ENCODE measurements around the gene PICALM. TPM values are rescaled to one million over a fixed set of nuclear protein-coding genes. Genes with fewer than 3 reads are reported as not detected.

Gene PICALM
- total and polyA plus RNA-seq, 2 of the 13 experiments (the other 11 are each of a cell fraction or from before 2014, with no cell fraction given) = 97.6 to 154 TPM

DNA sequence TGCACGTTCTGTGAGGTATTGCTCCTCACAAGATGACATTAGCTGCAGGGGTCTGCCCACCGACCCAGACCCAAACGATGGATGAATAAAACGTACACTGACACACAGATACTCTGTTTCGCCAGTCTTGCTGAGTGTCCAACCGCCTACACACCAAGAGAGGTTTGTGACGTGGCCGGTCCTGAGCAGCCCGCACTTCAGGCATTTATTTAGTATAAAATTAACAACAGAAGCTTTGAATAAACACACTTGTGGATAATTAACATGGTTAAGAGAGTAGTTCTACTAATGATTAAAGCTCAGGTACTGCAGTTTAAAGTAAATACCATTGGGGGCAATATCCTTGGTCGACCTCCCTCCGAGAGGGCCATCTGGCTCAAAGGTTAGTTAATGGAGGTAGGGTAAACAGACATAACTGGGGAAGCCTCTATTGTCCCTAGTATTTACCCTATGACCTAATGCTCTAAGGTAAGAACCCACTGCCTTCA lies 138.0 kb downstream of the PICALM start:
- POLR2A ChIA-PET = interaction anchor here (0.6 to 1.5 kb wide), 6 partner anchors 8 to 138 kb away, joined by 3 to 6 read pairs (median 4); partner anchors contain the start of genes CCDC83 and PICALM
- H3K27ac ChIP-seq (ENCODE audit: extremely low read length, insufficient read depth, low read length) = peak overlapping the region; percentile 81
- H3K79me2 ChIP-seq (ENCODE audit: insufficient read depth, low read length) = no peaks in the 10 kb centered on the region
- no peaks in the 10 kb centered on the region for H4K20me1 ChIP-seq (ENCODE audit: insufficient read depth, low read length)
- H3K4me1 ChIP-seq (ENCODE audit: insufficient read depth, low read length) = peaks cover 58% of the 10 kb centered on the region
- no peaks in the 10 kb centered on the region for H3K9me3 ChIP-seq (ENCODE audit: low read length)
- no peaks in the 10 kb centered on the region; a peak in 1 of 5 replicates for H3K27me3 ChIP-seq (ENCODE audit: control insufficient read depth in 1 of 2, insufficient read depth in 2 of 2, low read length in 2 of 2)
- peak overlapping the region in 1 of 3 experiments; percentile 17; a peak in 2 of 6 replicates for H3K4me3 ChIP-seq (replicated peaks in 1 of 3; ENCODE audit: insufficient read depth in 1 of 3, low read depth in 2 of 3, low read length in 3 of 3)
- FAIRE-seq = peak; percentile 80
- in situ Hi-C loops (cut with HindIII; ENCODE audit: extremely low pct_ligation_motif_present, low pct_unique_long_range_greater_than_20kb) = loop anchor here (25.0 kb wide), 1 partner anchor 281 kb away; no protein-coding TSS in a partner anchor
- H3K4me2 ChIP-seq (ENCODE audit: low read depth, low read length) = peak overlapping the region; percentile 68
- H3K36me3 ChIP-seq (replicated peaks in 1 of 2; ENCODE audit: control insufficient read depth in 1 of 2, insufficient read depth in 2 of 2, low read length in 2 of 2) = no peaks in the 10 kb centered on the region
- peak; percentile 94 for ATAC-seq
- WGBS (ENCODE audit: low lambda C conversion rate) = 5% methylated on average over 11 of the region's 11 CpGs
- DNase-seq (ENCODE audit: low spot score) = peak; percentile 94
- H3K9ac ChIP-seq (ENCODE audit: insufficient read depth, low read depth, low read length) = peak overlapping the region; percentile 44
- BruUV-seq (replicated peaks) = TSS peak; percentile 75
- CTCF ChIA-PET (ENCODE audit: low intra/inter-chr PET ratio, low total read pairs) = no interaction called here
- intact Hi-C loops (cut with micrococcal nuclease; ENCODE audit: unreplicated experiment) = loop anchor here (2.0 kb wide), 1 partner anchor 76 kb away; the partner anchor contains the start of gene CCDC83
- H2AFZ ChIP-seq (ENCODE audit: low read length) = no peak overlapping the region
- TF ChIP-seq ZIK1 (CRISPR knock-in tag; IDR thresholded peaks at IDR 0.05; ENCODE audit: borderline replicate concordance, low read depth) = 0 out of 2 replicates have a peak, but pooled peaks have one; percentile 30
- no peak for TF ChIP-seq ARNTL (CRISPR knock-in tag; IDR thresholded peaks at IDR 0.05)
- TF ChIP-seq RARA (CRISPR knock-in tag; IDR thresholded peaks at IDR 0.05) = peak; percentile 95
- TF ChIP-seq ZKSCAN8 (CRISPR knock-in tag; IDR thresholded peaks at IDR 0.05; ENCODE audit: borderline replicate concordance) = peak; percentile 69; the same call in 1 of the 2 replicates
- no peak for TF ChIP-seq ZNF790 (CRISPR knock-in tag; IDR thresholded peaks at IDR 0.05; ENCODE audit: borderline replicate concordance)
- TF ChIP-seq PITX1 (CRISPR knock-in tag; IDR thresholded peaks at IDR 0.05) = peak; percentile 93
- peak; percentile 30; the same call in 1 of the 2 replicates for TF ChIP-seq BRF2 (CRISPR knock-in tag; IDR thresholded peaks at IDR 0.05)
- TF ChIP-seq KLF13 (CRISPR knock-in tag; IDR thresholded peaks at IDR 0.05) = no peak
- no peak for TF ChIP-seq NFE2L2 (IDR thresholded peaks at IDR 0.05; ENCODE audit: low read length)
- TF ChIP-seq ASH2L (IDR thresholded peaks at IDR 0.05; ENCODE audit: insufficient read length, low read depth, low read length) = peak; percentile 57
- peak; percentile 78 for TF ChIP-seq TEAD3 (CRISPR knock-in tag; optimal IDR thresholded peaks at IDR 0.05; ENCODE audit: borderline replicate concordance)
- no peak for TF ChIP-seq SP1 (IDR thresholded peaks at IDR 0.05)
- TF ChIP-seq SP1 (CRISPR knock-in tag; IDR thresholded peaks at IDR 0.05) = 0 out of 2 replicates have a peak, but pooled peaks have one; percentile 34
- TF ChIP-seq HOMEZ (CRISPR knock-in tag; IDR thresholded peaks at IDR 0.05; ENCODE audit: low read depth) = peak; percentile 83; the same call in 1 of the 2 replicates
- TF ChIP-seq, protein P1, sequence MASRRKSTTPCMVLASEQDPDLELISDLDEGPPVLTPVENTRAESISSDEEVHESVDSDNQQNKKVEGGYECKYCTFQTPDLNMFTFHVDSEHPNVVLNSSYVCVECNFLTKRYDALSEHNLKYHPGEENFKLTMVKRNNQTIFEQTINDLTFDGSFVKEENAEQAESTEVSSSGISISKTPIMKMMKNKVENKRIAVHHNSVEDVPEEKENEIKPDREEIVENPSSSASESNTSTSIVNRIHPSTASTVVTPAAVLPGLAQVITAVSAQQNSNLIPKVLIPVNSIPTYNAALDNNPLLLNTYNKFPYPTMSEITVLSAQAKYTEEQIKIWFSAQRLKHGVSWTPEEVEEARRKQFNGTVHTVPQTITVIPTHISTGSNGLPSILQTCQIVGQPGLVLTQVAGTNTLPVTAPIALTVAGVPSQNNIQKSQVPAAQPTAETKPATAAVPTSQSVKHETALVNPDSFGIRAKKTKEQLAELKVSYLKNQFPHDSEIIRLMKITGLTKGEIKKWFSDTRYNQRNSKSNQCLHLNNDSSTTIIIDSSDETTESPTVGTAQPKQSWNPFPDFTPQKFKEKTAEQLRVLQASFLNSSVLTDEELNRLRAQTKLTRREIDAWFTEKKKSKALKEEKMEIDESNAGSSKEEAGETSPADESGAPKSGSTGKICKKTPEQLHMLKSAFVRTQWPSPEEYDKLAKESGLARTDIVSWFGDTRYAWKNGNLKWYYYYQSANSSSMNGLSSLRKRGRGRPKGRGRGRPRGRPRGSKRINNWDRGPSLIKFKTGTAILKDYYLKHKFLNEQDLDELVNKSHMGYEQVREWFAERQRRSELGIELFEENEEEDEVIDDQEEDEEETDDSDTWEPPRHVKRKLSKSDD (CRISPR knock-in tag; IDR thresholded peaks at IDR 0.05; ENCODE audit: low read depth) = peak; percentile 49; the same call in 1 of the 2 replicates
- TF ChIP-seq, protein P2, sequence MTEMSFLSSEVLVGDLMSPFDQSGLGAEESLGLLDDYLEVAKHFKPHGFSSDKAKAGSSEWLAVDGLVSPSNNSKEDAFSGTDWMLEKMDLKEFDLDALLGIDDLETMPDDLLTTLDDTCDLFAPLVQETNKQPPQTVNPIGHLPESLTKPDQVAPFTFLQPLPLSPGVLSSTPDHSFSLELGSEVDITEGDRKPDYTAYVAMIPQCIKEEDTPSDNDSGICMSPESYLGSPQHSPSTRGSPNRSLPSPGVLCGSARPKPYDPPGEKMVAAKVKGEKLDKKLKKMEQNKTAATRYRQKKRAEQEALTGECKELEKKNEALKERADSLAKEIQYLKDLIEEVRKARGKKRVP (CRISPR knock-in tag; IDR thresholded peaks at IDR 0.05) = peak in 1 of 2 experiments; percentile 48; a peak in 1 of 4 replicates
- 0 out of 2 replicates have a peak, but pooled peaks have one; percentile 46 for TF ChIP-seq KMT2B (CRISPR knock-in tag; IDR thresholded peaks at IDR 0.05)
- TF ChIP-seq ZNF367 (CRISPR knock-in tag; IDR thresholded peaks at IDR 0.05; ENCODE audit: borderline replicate concordance) = no peak
